Left ventricle myocardium inferior (tissue), 1 donor: ENCODE data around the gene ACVR1C. TPM values are rescaled to one million over a fixed set of nuclear protein-coding genes. Genes with fewer than 3 reads are reported as not detected.
"Not testable (repeated sequence)": the region's sequence is repeated elsewhere in the genome, so short reads cannot be mapped to it uniquely, and the experiment has no call there.

Source experiments
- DNase-seq: peaks from one replicate; pipeline ENCODE4 v3.0.0-alpha.2; 2020
- H3K27ac ChIP-seq: fragments of 200-600 bp; replicated peaks from 2 replicates; pipeline ENCODE4 v1.8.0; 2021
- H3K27me3 ChIP-seq: fragments of 200-600 bp; 2 replicates; pipeline ENCODE4 v1.8.0; 2021; ENCODE audit warnings: low read depth
- H3K36me3 ChIP-seq: fragments of 200-600 bp; 2 replicates; pipeline ENCODE4 v1.8.0; 2021
- H3K4me1 ChIP-seq: fragments of 200-600 bp; 2 replicates; pipeline ENCODE4 v1.8.0; 2021
- H3K4me3 ChIP-seq: fragments of 200-600 bp; 2 replicates; pipeline ENCODE4 v1.8.0; 2021; ENCODE audit warnings: mild to moderate bottlenecking, moderate library complexity
- H3K9me3 ChIP-seq: fragments of 200-600 bp; replicated peaks from 2 replicates; pipeline ENCODE4 v1.8.0; 2021
- CTCF ChIP-seq: fragments of 200-600 bp; IDR thresholded peaks from 2 replicates; pipeline ENCODE4 v1.8.0; 2021; ENCODE audit warnings: antibody characterized with exemption, mild to moderate bottlenecking, borderline replicate concordance
- intact Hi-C: fragments of 100-400 bp; cut with micrococcal nuclease; formaldehyde crosslinking; loops from one replicate; pipeline ENCODE4 v1.11.0; 2022
- total RNA-seq: library from RNA; stranded (reverse); fragmentation: NEBNext Ultra II Directional; extraction: Animal tissue kit (Norgen Biotek cat#: 25700); gene quantifications from one replicate; pipeline ENCODE4 v1.2.1, GENCODE V29; 2021
- donor health status: DM: no; HTN: yes; CAD: no; lungs with severe emphysema.

ACVR1C gene
- total RNA-seq, 1 donor from 2014 or later = 0.36 TPM

- no peaks in the 10 kb centered on the region for H3K4me1 ChIP-seq
- DNase-seq = no peak
- no peaks in the 10 kb centered on the region for H3K36me3 ChIP-seq
- no peak overlapping the region for H3K27ac ChIP-seq
- no peak overlapping the region for H3K4me3 ChIP-seq
- TF ChIP-seq CTCF = no peak
- H3K9me3 ChIP-seq = no peaks in the 10 kb centered on the region
- H3K27me3 ChIP-seq = no peaks in the 10 kb centered on the region
- intact Hi-C loops = no loop called here
Observed at GRCh38 chr2:157587576-157587975, 41.1 kb downstream of the ACVR1C start.

GRCh38 chr2:157574165-157574564, 54.5 kb downstream of the ACVR1C start:
- Histone ChIP-seq H3K4me1 (no peaks in the 10 kb centered on the region), H3K36me3 (no peaks in the 10 kb centered on the region), H3K27me3 (no peaks in the 10 kb centered on the region), H3K9me3 (peaks cover 11% of the 10 kb centered on the region), H3K4me3 (no peak overlapping the region), H3K27ac (no peak overlapping the region)
- no peak for TF ChIP-seq CTCF
- intact Hi-C loops = no loop called here
- DNase-seq = no peak

GRCh38 chr2:157572725-157573124, 55.9 kb downstream of the ACVR1C start:
- no peak for DNase-seq
- Histone ChIP-seq H3K9me3 (peaks cover 3% of the 10 kb centered on the region), H3K4me1 (no peaks in the 10 kb centered on the region), H3K36me3 (no peaks in the 10 kb centered on the region), H3K27ac (no peak overlapping the region), H3K4me3 (no peak overlapping the region), H3K27me3 (no peaks in the 10 kb centered on the region)
- TF ChIP-seq CTCF = no peak
- intact Hi-C loops = no loop called here

GRCh38 chr2:157566623-157567022, 62.0 kb downstream of the ACVR1C start:
- H3K36me3 ChIP-seq, H3K4me3 ChIP-seq, DNase-seq, H3K27me3 ChIP-seq, H3K4me1 ChIP-seq, intact Hi-C loops, H3K27ac ChIP-seq: not testable (repeated sequence)
- peaks cover 17% of the 10 kb centered on the region for H3K9me3 ChIP-seq

- DNase-seq, H3K27me3 ChIP-seq, H3K27ac ChIP-seq, H3K4me1 ChIP-seq, intact Hi-C loops, H3K4me3 ChIP-seq, H3K36me3 ChIP-seq: not testable (repeated sequence)
- peaks cover 17% of the 10 kb centered on the region for H3K9me3 ChIP-seq
Observed at GRCh38 chr2:157566113-157566512, 62.6 kb downstream of the ACVR1C start.

- intact Hi-C loops = no loop called here
- TF ChIP-seq CTCF = no peak
- Histone ChIP-seq H3K9me3 (peaks cover 17% of the 10 kb centered on the region), H3K4me3 (no peak overlapping the region), H3K36me3 (no peaks in the 10 kb centered on the region), H3K27ac (no peak overlapping the region), H3K27me3 (no peaks in the 10 kb centered on the region), H3K4me1 (no peaks in the 10 kb centered on the region)
- no peak for DNase-seq
Observed at GRCh38 chr2:157565550-157565949, 63.1 kb downstream of the ACVR1C start.

GRCh38 chr2:157559890-157560289, 68.8 kb downstream of the ACVR1C start:
- no peaks in the 10 kb centered on the region for H3K4me1 ChIP-seq
- intact Hi-C loops = no loop called here
- H3K27me3 ChIP-seq = no peaks in the 10 kb centered on the region
- H3K4me3 ChIP-seq = no peak overlapping the region
- H3K36me3 ChIP-seq = no peaks in the 10 kb centered on the region
- no peak for DNase-seq
- no peak for TF ChIP-seq CTCF
- peaks cover 17% of the 10 kb centered on the region for H3K9me3 ChIP-seq
- no peak overlapping the region for H3K27ac ChIP-seq
